ENCODE measurements around the gene ADAMTS12. TPM values are rescaled to one million over a fixed set of nuclear protein-coding genes. Genes with fewer than 3 reads are reported as not detected.

Gene ADAMTS12
- total and polyA plus RNA-seq, 10 of the 15 experiments (the other 5 are each of a cell fraction or from before 2014, with no cell fraction given), result 0.11 to 35.8 (median 20.7) TPM

DNA sequence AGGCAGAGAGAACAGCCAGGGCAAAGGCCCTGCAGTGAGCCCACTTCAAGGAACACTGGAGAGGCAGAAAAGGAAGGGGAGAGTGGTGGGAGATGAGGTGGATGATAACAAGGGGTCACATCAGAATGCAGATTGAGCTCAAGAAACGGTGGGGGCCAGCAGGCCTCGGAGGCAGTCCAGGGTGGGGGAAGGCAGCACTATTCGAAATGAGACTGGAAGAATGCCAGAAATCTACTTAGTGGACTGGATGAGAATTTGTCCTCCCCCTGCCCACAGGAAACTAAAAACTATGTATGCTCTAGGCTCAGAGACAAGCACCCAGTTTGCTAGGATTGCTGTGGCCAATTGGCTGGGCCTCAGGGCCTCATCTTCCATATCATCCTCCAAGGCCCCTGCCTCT lies 148.7 kb downstream of the ADAMTS12 start (continued):
- TF ChIP-seq RELB (IDR thresholded peaks at IDR 0.05; ENCODE audit: low read depth) (no peak), STAT3 (IDR thresholded peaks at IDR 0.05; ENCODE audit: low read depth, low read length) (no peak), POLR2A (IDR thresholded peaks at IDR 0.05; ENCODE audit: low read depth, low read length) (no peak)

DNA sequence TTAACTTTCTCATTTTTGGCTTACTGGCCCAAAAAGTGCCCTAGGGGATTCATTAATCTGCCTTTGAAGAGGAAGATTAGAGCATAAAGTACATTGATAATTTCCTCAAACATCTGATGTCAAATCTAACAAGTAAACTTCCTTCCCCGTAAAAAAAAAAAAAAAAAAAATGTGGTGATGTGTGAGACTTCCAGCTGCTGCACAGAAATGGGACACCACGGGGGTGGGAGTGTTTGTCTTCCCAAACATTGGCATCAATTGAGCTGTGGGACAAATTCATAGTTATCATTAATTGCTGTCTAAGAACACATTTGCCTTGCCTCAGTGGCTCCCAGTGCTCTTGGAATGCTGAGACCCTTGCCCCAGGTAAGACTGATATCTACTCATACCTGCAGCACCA lies 149.6 kb downstream of the ADAMTS12 start:
- ChIA-PET RAD21 (ENCODE audit: unreplicated experiment) (no interaction called here), SMC1A (ENCODE audit: uncharacterized antibody, unreplicated experiment) (interaction anchor here (0.7 to 0.9 kb wide), 2 partner anchors 31 to 297 kb away, joined by 3 read pairs; no protein-coding TSS in a partner anchor), CTCF (interaction anchor here (0.7 kb wide), 1 partner anchor 26 kb away, joined by 4 read pairs; no protein-coding TSS in a partner anchor), POLR2A (interaction anchor here (0.7 kb wide), 1 partner anchor 11 kb away, joined by 4 read pairs; no protein-coding TSS in a partner anchor)
- Histone ChIP-seq H3K9me3 (replicated peaks; ENCODE audit: control insufficient read depth, insufficient read depth, low read length) (no peaks in the 10 kb centered on the region), H3K36me3 (ENCODE audit: control insufficient read depth in 2 of 2, insufficient read depth in 2 of 2, low read length in 1 of 2) (no peaks in the 10 kb centered on the region), H3K27me3 (replicated peaks in 1 of 2; ENCODE audit: control insufficient read depth in 2 of 2, insufficient read depth in 2 of 2, low read length in 1 of 2) (no peaks in the 10 kb centered on the region), H3K79me2 (ENCODE audit: control insufficient read depth, insufficient read depth, low read length) (no peaks in the 10 kb centered on the region), H2AFZ (ENCODE audit: control insufficient read depth, low read depth, low read length) (no peak overlapping the region), H3K4me3 (no peak overlapping the region), H3K4me2 (ENCODE audit: control insufficient read depth, insufficient read depth) (no peak overlapping the region), H4K20me1 (ENCODE audit: control insufficient read depth, insufficient read depth) (no peaks in the 10 kb centered on the region), H3K9ac (ENCODE audit: control insufficient read depth, insufficient read depth, low read length) (no peak overlapping the region), H3K4me1 (ENCODE audit: control insufficient read depth, insufficient read depth, low read length) (peaks cover 3% of the 10 kb centered on the region; the same call in 1 of the 2 replicates), H3K27ac (ENCODE audit: control insufficient read depth, insufficient read depth) (no peak overlapping the region)
- TF ChIP-seq JUND (IDR thresholded peaks at IDR 0.05; ENCODE audit: low read depth, low read length) (no peak), RAD21 (IDR thresholded peaks at IDR 0.05; ENCODE audit: insufficient read depth, low read depth, low read length) (no peak), SREBF2 (IDR thresholded peaks at IDR 0.05; ENCODE audit: low read length) (no peak), TCF3 (IDR thresholded peaks at IDR 0.05; ENCODE audit: borderline replicate concordance, insufficient read depth, low read depth, low read length) (no peak), ATF7 (IDR thresholded peaks at IDR 0.05; ENCODE audit: low read depth) (no peak), SUPT20H (IDR thresholded peaks at IDR 0.05; ENCODE audit: borderline replicate concordance, control insufficient read depth, low read depth, low read length) (no peak), HDAC2 (IDR thresholded peaks at IDR 0.05) (no peak)
- TF ChIP-seq, protein P1, sequence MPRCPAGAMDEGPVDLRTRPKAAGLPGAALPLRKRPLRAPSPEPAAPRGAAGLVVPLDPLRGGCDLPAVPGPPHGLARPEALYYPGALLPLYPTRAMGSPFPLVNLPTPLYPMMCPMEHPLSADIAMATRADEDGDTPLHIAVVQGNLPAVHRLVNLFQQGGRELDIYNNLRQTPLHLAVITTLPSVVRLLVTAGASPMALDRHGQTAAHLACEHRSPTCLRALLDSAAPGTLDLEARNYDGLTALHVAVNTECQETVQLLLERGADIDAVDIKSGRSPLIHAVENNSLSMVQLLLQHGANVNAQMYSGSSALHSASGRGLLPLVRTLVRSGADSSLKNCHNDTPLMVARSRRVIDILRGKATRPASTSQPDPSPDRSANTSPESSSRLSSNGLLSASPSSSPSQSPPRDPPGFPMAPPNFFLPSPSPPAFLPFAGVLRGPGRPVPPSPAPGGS (IDR thresholded peaks at IDR 0.05; ENCODE audit: borderline replicate concordance, insufficient read depth, low read depth, low read length, poor library complexity, severe bottlenecking), result no peak
- intact Hi-C loops (cut with micrococcal nuclease; ENCODE audit: unreplicated experiment), result no loop called here
- DNase-seq (ENCODE audit: low read depth, low spot score) (no peak), FAIRE-seq (no peak), ATAC-seq (no peak)
- no TSS peak for BruUV-seq (replicated peaks)
- 61% methylated on average over 2 of the region's 2 CpGs for WGBS (ENCODE audit: insufficient coverage, insufficient replicate concordance, low lambda C conversion rate, missing lambda C conversion rate)
- in situ Hi-C loops (cut with MboI), result no loop called here
